Measurements from ENCODE around the gene IL1RAPL2.

Gene IL1RAPL2

DNA sequence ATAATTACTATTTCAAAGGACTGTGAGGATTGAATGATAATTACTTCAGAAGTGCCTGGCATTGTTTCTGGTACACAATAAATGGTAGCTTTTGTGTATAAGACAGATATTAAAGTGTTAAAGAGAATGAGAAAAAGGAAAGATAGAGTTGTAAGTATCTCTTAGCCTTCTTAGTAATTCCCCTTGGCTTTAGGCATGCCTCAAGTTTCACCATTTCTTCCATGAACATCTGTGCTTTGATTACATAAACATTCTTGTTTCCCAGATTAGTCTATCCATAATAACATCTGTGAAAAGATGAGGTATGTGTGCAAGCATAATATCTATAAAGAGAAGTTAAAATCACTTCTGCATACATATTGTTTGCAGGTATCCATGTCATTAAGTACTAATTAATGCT, 885.4 kb downstream of the IL1RAPL2 start:
- Histone ChIP-seq H3K79me2 (ENCODE audit: control insufficient read depth, low read length) (no peaks in the 10 kb centered on the region), H3K9me2 (replicated peaks; ENCODE audit: control insufficient read depth, low read length) (no peaks in the 10 kb centered on the region), H3K9me3 (ENCODE audit: control insufficient read depth, insufficient read depth, low read length) (no peaks in the 10 kb centered on the region), H4K20me1 (ENCODE audit: control insufficient read depth, insufficient read depth, low read depth, low read length) (no peaks in the 10 kb centered on the region), H3F3A (ENCODE audit: control insufficient read depth, insufficient read depth) (no peaks in the 10 kb centered on the region), H3K4me1 (ENCODE audit: control insufficient read depth, low read length) (no peaks in the 10 kb centered on the region), H3K4me3 (ENCODE audit: low read length) (no peak overlapping the region), H3K27me3 (ENCODE audit: control insufficient read depth, low read length) (no peaks in the 10 kb centered on the region), H3K36me3 (ENCODE audit: control insufficient read depth, low read length) (no peaks in the 10 kb centered on the region), H3K4me2 (ENCODE audit: low read length) (no peak overlapping the region), H3K27ac (ENCODE audit: low read depth, low read length) (no peak overlapping the region)
- TF ChIP-seq, protein P1, sequence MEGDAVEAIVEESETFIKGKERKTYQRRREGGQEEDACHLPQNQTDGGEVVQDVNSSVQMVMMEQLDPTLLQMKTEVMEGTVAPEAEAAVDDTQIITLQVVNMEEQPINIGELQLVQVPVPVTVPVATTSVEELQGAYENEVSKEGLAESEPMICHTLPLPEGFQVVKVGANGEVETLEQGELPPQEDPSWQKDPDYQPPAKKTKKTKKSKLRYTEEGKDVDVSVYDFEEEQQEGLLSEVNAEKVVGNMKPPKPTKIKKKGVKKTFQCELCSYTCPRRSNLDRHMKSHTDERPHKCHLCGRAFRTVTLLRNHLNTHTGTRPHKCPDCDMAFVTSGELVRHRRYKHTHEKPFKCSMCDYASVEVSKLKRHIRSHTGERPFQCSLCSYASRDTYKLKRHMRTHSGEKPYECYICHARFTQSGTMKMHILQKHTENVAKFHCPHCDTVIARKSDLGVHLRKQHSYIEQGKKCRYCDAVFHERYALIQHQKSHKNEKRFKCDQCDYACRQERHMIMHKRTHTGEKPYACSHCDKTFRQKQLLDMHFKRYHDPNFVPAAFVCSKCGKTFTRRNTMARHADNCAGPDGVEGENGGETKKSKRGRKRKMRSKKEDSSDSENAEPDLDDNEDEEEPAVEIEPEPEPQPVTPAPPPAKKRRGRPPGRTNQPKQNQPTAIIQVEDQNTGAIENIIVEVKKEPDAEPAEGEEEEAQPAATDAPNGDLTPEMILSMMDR (IDR thresholded peaks at IDR 0.05; ENCODE audit: low read depth, low read length, poor library complexity, severe bottlenecking), result no peak
- no peak for TF ChIP-seq EZH2phosphoT487 (IDR thresholded peaks at IDR 0.05; ENCODE audit: borderline replicate concordance, low read length)

DNA sequence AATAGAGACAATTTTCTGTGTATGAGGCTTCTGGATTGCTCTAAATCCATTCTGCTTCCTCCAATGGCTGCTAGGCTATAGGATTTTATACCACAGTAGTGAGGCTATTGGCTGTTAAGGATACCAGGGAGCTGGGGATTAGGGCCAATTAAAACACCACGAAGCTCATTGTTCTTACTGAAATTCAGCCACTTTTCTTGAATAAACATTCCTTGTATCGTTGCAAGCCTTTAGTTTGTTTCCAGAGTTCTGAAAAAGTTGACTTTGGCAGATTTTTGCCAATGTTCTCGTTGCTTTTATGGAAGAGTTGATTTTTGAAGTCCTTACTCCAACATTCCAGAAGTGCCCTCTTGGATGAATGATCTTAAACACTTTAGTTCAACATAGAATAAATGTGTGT, 892.8 kb downstream of the IL1RAPL2 start:
- no peaks in the 10 kb centered on the region for H3K79me2 ChIP-seq (ENCODE audit: control insufficient read depth, low read length)
- H3K9me2 ChIP-seq (replicated peaks; ENCODE audit: control insufficient read depth, low read length), result no peaks in the 10 kb centered on the region
- no peaks in the 10 kb centered on the region for H3K9me3 ChIP-seq (ENCODE audit: control insufficient read depth, insufficient read depth, low read length)
- H3K36me3 ChIP-seq (ENCODE audit: control insufficient read depth, low read length), result no peaks in the 10 kb centered on the region
- no peaks in the 10 kb centered on the region for H3F3A ChIP-seq (ENCODE audit: control insufficient read depth, insufficient read depth)
- TF ChIP-seq EZH2phosphoT487 (IDR thresholded peaks at IDR 0.05; ENCODE audit: borderline replicate concordance, low read length), result no peak
- TF ChIP-seq, protein P1 (IDR thresholded peaks at IDR 0.05; ENCODE audit: low read depth, low read length, poor library complexity, severe bottlenecking), result no peak
- no peaks in the 10 kb centered on the region for H4K20me1 ChIP-seq (ENCODE audit: control insufficient read depth, insufficient read depth, low read depth, low read length)
- H3K4me2 ChIP-seq (ENCODE audit: low read length), result no peak overlapping the region
- H3K4me1 ChIP-seq (ENCODE audit: control insufficient read depth, low read length), result no peaks in the 10 kb centered on the region
- no peak overlapping the region for H3K4me3 ChIP-seq (ENCODE audit: low read length)
- no peak overlapping the region for H3K27ac ChIP-seq (ENCODE audit: low read depth, low read length)
- no peaks in the 10 kb centered on the region for H3K27me3 ChIP-seq (ENCODE audit: control insufficient read depth, low read length)

DNA sequence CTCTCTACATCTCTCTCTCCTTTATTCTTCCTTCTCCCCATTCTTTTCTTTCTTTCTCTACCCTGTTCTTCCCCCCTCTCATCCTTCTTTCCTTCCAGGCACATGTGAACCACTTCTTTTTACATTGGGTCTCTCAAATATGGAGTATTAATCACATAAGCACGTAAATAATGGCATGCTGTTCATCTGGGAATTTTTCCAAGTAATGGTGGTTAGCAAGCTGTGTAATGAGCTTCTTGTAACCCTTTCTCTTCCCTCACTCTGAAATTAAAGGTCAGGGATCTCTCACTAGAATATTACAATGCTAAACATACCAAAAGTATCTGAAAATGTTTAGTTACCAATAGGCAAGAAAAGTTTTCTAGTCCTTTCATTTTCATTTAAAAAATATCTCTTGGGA, 894.4 kb downstream of the IL1RAPL2 start:
- Histone ChIP-seq H4K20me1 (ENCODE audit: control insufficient read depth, insufficient read depth, low read depth, low read length) (no peaks in the 10 kb centered on the region), H3K79me2 (ENCODE audit: control insufficient read depth, low read length) (no peaks in the 10 kb centered on the region), H3K4me2 (ENCODE audit: low read length) (no peak overlapping the region), H3K9me3 (ENCODE audit: control insufficient read depth, insufficient read depth, low read length) (no peaks in the 10 kb centered on the region), H3K4me3 (ENCODE audit: low read length) (no peak overlapping the region), H3F3A (ENCODE audit: control insufficient read depth, insufficient read depth) (no peaks in the 10 kb centered on the region), H3K27ac (ENCODE audit: low read depth, low read length) (no peak overlapping the region), H3K4me1 (ENCODE audit: control insufficient read depth, low read length) (no peaks in the 10 kb centered on the region), H3K36me3 (ENCODE audit: control insufficient read depth, low read length) (no peaks in the 10 kb centered on the region), H3K9me2 (replicated peaks; ENCODE audit: control insufficient read depth, low read length) (no peaks in the 10 kb centered on the region), H3K27me3 (ENCODE audit: control insufficient read depth, low read length) (no peaks in the 10 kb centered on the region)
- TF ChIP-seq, protein P1 (IDR thresholded peaks at IDR 0.05; ENCODE audit: low read depth, low read length, poor library complexity, severe bottlenecking), result no peak
- no peak for TF ChIP-seq EZH2phosphoT487 (IDR thresholded peaks at IDR 0.05; ENCODE audit: borderline replicate concordance, low read length)

DNA sequence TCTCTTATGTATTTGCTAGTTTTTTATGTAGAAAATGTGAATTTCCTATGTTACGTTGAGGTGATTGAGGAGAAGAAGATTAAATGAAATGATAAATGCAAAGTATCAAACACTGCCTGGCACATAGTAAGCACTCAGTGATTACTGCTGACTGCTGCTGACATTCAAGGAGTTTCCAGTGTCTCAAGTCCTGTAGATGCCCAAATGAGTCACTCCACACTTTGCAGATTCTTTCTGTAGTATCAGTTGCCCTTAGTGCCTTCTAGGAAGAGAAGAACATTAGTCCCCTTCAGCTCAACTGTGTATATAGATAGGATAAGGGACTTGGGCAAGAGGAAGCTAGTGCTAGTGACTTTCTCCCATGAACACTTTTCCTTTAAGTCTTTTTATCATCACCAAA, 895.0 kb downstream of the IL1RAPL2 start:
- Histone ChIP-seq H3K36me3 (ENCODE audit: control insufficient read depth, low read length) (no peaks in the 10 kb centered on the region), H3K4me1 (ENCODE audit: control insufficient read depth, low read length) (no peaks in the 10 kb centered on the region), H3K9me3 (ENCODE audit: control insufficient read depth, insufficient read depth, low read length) (no peaks in the 10 kb centered on the region), H3F3A (ENCODE audit: control insufficient read depth, insufficient read depth) (no peaks in the 10 kb centered on the region), H3K9me2 (replicated peaks; ENCODE audit: control insufficient read depth, low read length) (no peaks in the 10 kb centered on the region), H3K27ac (ENCODE audit: low read depth, low read length) (no peak overlapping the region), H3K4me2 (ENCODE audit: low read length) (no peak overlapping the region), H3K79me2 (ENCODE audit: control insufficient read depth, low read length) (no peaks in the 10 kb centered on the region), H3K4me3 (ENCODE audit: low read length) (no peak overlapping the region), H4K20me1 (ENCODE audit: control insufficient read depth, insufficient read depth, low read depth, low read length) (no peaks in the 10 kb centered on the region), H3K27me3 (ENCODE audit: control insufficient read depth, low read length) (no peaks in the 10 kb centered on the region)
- no peak for TF ChIP-seq EZH2phosphoT487 (IDR thresholded peaks at IDR 0.05; ENCODE audit: borderline replicate concordance, low read length)
- TF ChIP-seq, protein P1 (IDR thresholded peaks at IDR 0.05; ENCODE audit: low read depth, low read length, poor library complexity, severe bottlenecking), result no peak

Measured in DOHH2 (cell line).